Fibroblast of lung (primary cell): ENCODE measurements around the gene USP37.

Experiments
- CTCF ChIP-seq, 2 donors: IDR thresholded peaks in 1 of 2; conservative IDR thresholded peaks in 1 of 2; 1 replicate in 1 of 2; 2 replicates in 1 of 2; pipeline ENCODE4 v1.5.1; 2011 to 2012; ENCODE audit warnings: low read length in 2 of 2, control low read depth in 1 of 2, inconsistent platforms in 1 of 2, low read depth in 1 of 2, mild to moderate bottlenecking in 1 of 2
- EZH2 ChIP-seq: IDR thresholded peaks from 2 replicates; pipeline ENCODE4 v1.5.1; 2012; ENCODE audit warnings: low read length, control low read depth, mild to moderate bottlenecking; ENCODE audit errors: missing control alignments

- TF ChIP-seq CTCF (conservative IDR thresholded peaks at IDR 0.05 in 1 of 2, IDR thresholded peaks at IDR 0.05 in 1 of 2; ENCODE audit: low read depth in 1 of 2, low read length in 2 of 2): no peak
- TF ChIP-seq EZH2: no peak
Observed at GRCh38 chr2:218437969-218438368, 130.2 kb downstream of the USP37 start.
